BLaER1 (cell line): Measurements from ENCODE around the gene TSC2.
"Not testable (repeated sequence)": the region's sequence is repeated elsewhere in the genome, so short reads cannot be mapped to it uniquely, and the experiment has no call there.

ENCODE experiments used
- H3K27ac ChIP-seq: shearing (Covaris generic); formaldehyde crosslinking; 2 replicates; pipeline ENCODE4 v1.8.1; 2022
- H3K27me3 ChIP-seq: shearing (Covaris generic); formaldehyde crosslinking; 2 replicates; pipeline ENCODE4 v1.8.1; 2022
- H3K36me3 ChIP-seq: shearing (Covaris generic); formaldehyde crosslinking; 2 replicates; pipeline ENCODE4 v1.8.1; 2022
- H3K4me1 ChIP-seq: shearing (Covaris generic); formaldehyde crosslinking; 2 replicates; pipeline ENCODE4 v1.8.1; 2022
- H3K4me2 ChIP-seq: shearing (Covaris generic); formaldehyde crosslinking; 2 replicates; pipeline ENCODE4 v1.8.1; 2022
- H3K4me3 ChIP-seq: shearing (Covaris generic); formaldehyde crosslinking; 2 replicates; pipeline ENCODE4 v1.8.1; 2022
- H3K9ac ChIP-seq: shearing (Covaris generic); formaldehyde crosslinking; 2 replicates; pipeline ENCODE4 v1.8.1; 2022
- H3K9me3 ChIP-seq: shearing (Covaris generic); formaldehyde crosslinking; 2 replicates; pipeline ENCODE4 v1.8.1; 2022
- H4K20me1 ChIP-seq: shearing (Covaris generic); formaldehyde crosslinking; 2 replicates; pipeline ENCODE4 v1.8.1; 2022
- Cebpa-rat ChIP-seq: shearing (Covaris generic); IDR thresholded peaks from 2 replicates; pipeline ENCODE4 v1.8.1; 2022

The TSC2 gene

GRCh38 chr16:2029350-2029749 lies 18.4 kb upstream of the TSC2 start:
- Histone ChIP-seq H3K27me3 (peaks cover 42% of the 10 kb centered on the region), H3K9me3 (no peaks in the 10 kb centered on the region), H3K9ac (no peak overlapping the region), H3K27ac (no peak overlapping the region), H3K4me2 (no peak overlapping the region), H3K4me3 (no peak overlapping the region), H3K4me1 (peaks cover 71% of the 10 kb centered on the region), H4K20me1 (peaks cover 18% of the 10 kb centered on the region), H3K36me3 (peaks cover 7% of the 10 kb centered on the region)
- no peak for TF ChIP-seq Cebpa-rat

GRCh38 chr16:2030036-2030435 lies 17.7 kb upstream of the TSC2 start:
- no peak overlapping the region for H3K27ac ChIP-seq
- no peak for TF ChIP-seq Cebpa-rat
- peak overlapping the region; percentile 98; the same call in 1 of the 2 replicates for H3K4me2 ChIP-seq
- H4K20me1 ChIP-seq, result peaks cover 18% of the 10 kb centered on the region
- peaks cover 39% of the 10 kb centered on the region for H3K27me3 ChIP-seq
- H3K36me3 ChIP-seq, result peaks cover 7% of the 10 kb centered on the region
- H3K9me3 ChIP-seq, result no peaks in the 10 kb centered on the region
- no peak overlapping the region for H3K4me3 ChIP-seq
- H3K4me1 ChIP-seq, result peaks cover 77% of the 10 kb centered on the region
- H3K9ac ChIP-seq, result no peak overlapping the region

GRCh38 chr16:2031081-2031577 lies 16.7 kb upstream of the TSC2 start:
- Histone ChIP-seq H4K20me1 (peaks cover 18% of the 10 kb centered on the region), H3K36me3 (peaks cover 7% of the 10 kb centered on the region), H3K4me3 (no peak overlapping the region), H3K9me3 (no peaks in the 10 kb centered on the region), H3K9ac (peak overlapping the region; percentile 45; the same call in 1 of the 2 replicates), H3K27me3 (peaks cover 28% of the 10 kb centered on the region), H3K4me2 (peak overlapping the region; percentile 98), H3K27ac (peak overlapping the region; percentile 56), H3K4me1 (peaks cover 85% of the 10 kb centered on the region)
- TF ChIP-seq Cebpa-rat, result no peak

GRCh38 chr16:2032285-2033056 lies 15.3 kb upstream of the TSC2 start:
- peak overlapping the region; percentile 65 for H3K4me3 ChIP-seq
- peaks cover 17% of the 10 kb centered on the region for H3K36me3 ChIP-seq
- peak overlapping the region; percentile 78 for H3K9ac ChIP-seq
- H4K20me1 ChIP-seq, result peaks cover 17% of the 10 kb centered on the region
- H3K27me3 ChIP-seq, result peaks cover 15% of the 10 kb centered on the region
- peaks cover 92% of the 10 kb centered on the region for H3K4me1 ChIP-seq
- TF ChIP-seq Cebpa-rat, result no peak
- peak overlapping the region; percentile 98 for H3K4me2 ChIP-seq
- peak overlapping the region; percentile 89 for H3K27ac ChIP-seq
- H3K9me3 ChIP-seq, result no peaks in the 10 kb centered on the region

- peaks cover 7% of the 10 kb centered on the region for H3K27me3 ChIP-seq
- H3K9me3 ChIP-seq, result no peaks in the 10 kb centered on the region
- H3K4me3 ChIP-seq, result peak overlapping the region; percentile 65
- peak overlapping the region; percentile 98 for H3K4me2 ChIP-seq
- no peak for TF ChIP-seq Cebpa-rat
- H3K9ac ChIP-seq, result peak overlapping the region; percentile 78
- peaks cover 20% of the 10 kb centered on the region for H3K36me3 ChIP-seq
- peaks cover 9% of the 10 kb centered on the region for H4K20me1 ChIP-seq
- H3K4me1 ChIP-seq, result peaks cover 92% of the 10 kb centered on the region
- H3K27ac ChIP-seq, result peak overlapping the region; percentile 89
Measured at GRCh38 chr16:2033057-2033908, 14.5 kb upstream of the TSC2 start.

- Histone ChIP-seq H3K27ac (peak overlapping the region; percentile 89), H3K4me3 (peak overlapping the region; percentile 65), H3K36me3 (peaks cover 20% of the 10 kb centered on the region), H3K9ac (peak overlapping the region; percentile 78), H3K4me2 (peak overlapping the region; percentile 98), H3K4me1 (peaks cover 94% of the 10 kb centered on the region)
- H4K20me1 ChIP-seq, H3K9me3 ChIP-seq, H3K27me3 ChIP-seq: not testable (repeated sequence)
Measured at GRCh38 chr16:2033909-2034695, 13.7 kb upstream of the TSC2 start.

GRCh38 chr16:2034696-2035430 lies 12.9 kb upstream of the TSC2 start:
- H3K4me2 ChIP-seq, result peak overlapping the region; percentile 94
- no peaks in the 10 kb centered on the region for H3K27me3 ChIP-seq

GRCh38 chr16:2035431-2036199 lies 12.2 kb upstream of the TSC2 start:
- H3K36me3 ChIP-seq, result peaks cover 13% of the 10 kb centered on the region
- H3K4me3 ChIP-seq, result peak overlapping the region; percentile 24; the same call in 1 of the 2 replicates
- H3K9ac ChIP-seq, result peak overlapping the region; percentile 66
- no peaks in the 10 kb centered on the region for H3K9me3 ChIP-seq
- H3K4me1 ChIP-seq, result peaks cover 100% of the 10 kb centered on the region
- no peak for TF ChIP-seq Cebpa-rat
- peak overlapping the region; percentile 78 for H3K27ac ChIP-seq
- no peaks in the 10 kb centered on the region for H4K20me1 ChIP-seq
- H3K4me2 ChIP-seq, result peak overlapping the region; percentile 94
- H3K27me3 ChIP-seq, result no peaks in the 10 kb centered on the region

More at GRCh38 chr16:2034696-2035430, 12.9 kb upstream of the TSC2 start:
- H3K36me3 ChIP-seq, result peaks cover 17% of the 10 kb centered on the region
- no peaks in the 10 kb centered on the region for H3K9me3 ChIP-seq
- H3K4me3 ChIP-seq, result peak overlapping the region; percentile 14; the same call in 1 of the 2 replicates
- peak overlapping the region; percentile 66 for H3K9ac ChIP-seq
- peaks cover 100% of the 10 kb centered on the region for H3K4me1 ChIP-seq
- H3K27ac ChIP-seq, result peak overlapping the region; percentile 78
- TF ChIP-seq Cebpa-rat, result no peak
- H4K20me1 ChIP-seq, result no peaks in the 10 kb centered on the region
